Measurements from ENCODE around the gene APH1A. TPM values are rescaled to one million over a fixed set of nuclear protein-coding genes. Genes with fewer than 3 reads are reported as not detected.
A peak's percentile ranks its signal among the peaks of the same experiment; 100 is the strongest.

The APH1A gene
- total and polyA plus RNA-seq, 2 of the 13 experiments (the other 11 are each of a cell fraction or from before 2014, with no cell fraction given) = 114 to 130 TPM

DNA sequence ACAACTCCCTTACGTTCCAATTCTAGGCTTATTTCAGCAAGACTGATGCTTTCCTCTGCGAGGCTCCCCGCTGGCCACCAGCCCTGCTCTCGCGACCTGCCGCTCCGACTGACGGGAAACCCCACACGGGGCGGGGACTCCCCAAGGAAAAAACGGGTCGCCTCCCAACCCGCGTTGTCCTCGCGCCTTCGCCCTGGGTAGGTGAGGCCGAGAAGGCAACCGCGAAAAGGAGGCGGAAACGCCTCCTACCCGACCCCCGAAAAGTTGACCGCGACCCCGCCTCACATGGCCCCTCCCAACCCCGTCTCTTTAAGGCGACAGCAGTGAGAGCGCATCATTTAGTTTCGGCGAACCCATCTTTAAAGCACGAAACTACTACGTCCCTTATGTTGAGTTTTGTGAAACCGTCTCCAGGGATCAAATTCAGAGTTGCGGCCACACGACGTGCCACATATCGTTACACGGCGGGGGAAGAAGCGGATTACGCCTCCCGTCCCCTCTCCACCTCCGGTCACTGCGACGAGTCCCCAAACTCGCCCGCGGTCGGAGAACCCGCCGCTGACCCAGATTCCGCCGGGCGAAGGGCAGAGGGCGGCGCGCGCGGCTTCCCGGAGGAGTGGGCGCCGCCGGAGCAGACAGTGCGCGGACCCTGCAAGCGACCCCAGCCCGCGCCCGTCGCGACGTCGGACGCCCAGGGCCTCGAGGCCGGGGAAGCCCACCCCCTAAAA is 34.1 kb downstream of the APH1A start (continued):
- TF ChIP-seq SP2 (CRISPR knock-in tag; IDR thresholded peaks at IDR 0.05) = 0 out of 2 replicates have a peak, but pooled peaks have one; percentile 39
- peak; percentile 24; the same call in 1 of the 2 replicates for TF ChIP-seq SP4 (CRISPR knock-in tag; IDR thresholded peaks at IDR 0.05)
- TF ChIP-seq, protein P1, sequence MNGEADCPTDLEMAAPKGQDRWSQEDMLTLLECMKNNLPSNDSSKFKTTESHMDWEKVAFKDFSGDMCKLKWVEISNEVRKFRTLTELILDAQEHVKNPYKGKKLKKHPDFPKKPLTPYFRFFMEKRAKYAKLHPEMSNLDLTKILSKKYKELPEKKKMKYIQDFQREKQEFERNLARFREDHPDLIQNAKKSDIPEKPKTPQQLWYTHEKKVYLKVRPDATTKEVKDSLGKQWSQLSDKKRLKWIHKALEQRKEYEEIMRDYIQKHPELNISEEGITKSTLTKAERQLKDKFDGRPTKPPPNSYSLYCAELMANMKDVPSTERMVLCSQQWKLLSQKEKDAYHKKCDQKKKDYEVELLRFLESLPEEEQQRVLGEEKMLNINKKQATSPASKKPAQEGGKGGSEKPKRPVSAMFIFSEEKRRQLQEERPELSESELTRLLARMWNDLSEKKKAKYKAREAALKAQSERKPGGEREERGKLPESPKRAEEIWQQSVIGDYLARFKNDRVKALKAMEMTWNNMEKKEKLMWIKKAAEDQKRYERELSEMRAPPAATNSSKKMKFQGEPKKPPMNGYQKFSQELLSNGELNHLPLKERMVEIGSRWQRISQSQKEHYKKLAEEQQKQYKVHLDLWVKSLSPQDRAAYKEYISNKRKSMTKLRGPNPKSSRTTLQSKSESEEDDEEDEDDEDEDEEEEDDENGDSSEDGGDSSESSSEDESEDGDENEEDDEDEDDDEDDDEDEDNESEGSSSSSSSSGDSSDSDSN (CRISPR knock-in tag; IDR thresholded peaks at IDR 0.05) = peak; percentile 83
- peak; percentile 91 for TF ChIP-seq AGO2 (optimal IDR thresholded peaks at IDR 0.05; ENCODE audit: low read depth, low read length)
- TF ChIP-seq NR2F6 (IDR thresholded peaks at IDR 0.05) = no peak; the same call in 1 of the 2 replicates
- TF ChIP-seq NR2F6 (CRISPR knock-in tag; IDR thresholded peaks at IDR 0.05) = peak; percentile 2; the same call in 1 of the 2 replicates
- TF ChIP-seq KMT2B (CRISPR knock-in tag; IDR thresholded peaks at IDR 0.05) = peak; percentile 48; the same call in 1 of the 2 replicates
- TF ChIP-seq, protein P2, sequence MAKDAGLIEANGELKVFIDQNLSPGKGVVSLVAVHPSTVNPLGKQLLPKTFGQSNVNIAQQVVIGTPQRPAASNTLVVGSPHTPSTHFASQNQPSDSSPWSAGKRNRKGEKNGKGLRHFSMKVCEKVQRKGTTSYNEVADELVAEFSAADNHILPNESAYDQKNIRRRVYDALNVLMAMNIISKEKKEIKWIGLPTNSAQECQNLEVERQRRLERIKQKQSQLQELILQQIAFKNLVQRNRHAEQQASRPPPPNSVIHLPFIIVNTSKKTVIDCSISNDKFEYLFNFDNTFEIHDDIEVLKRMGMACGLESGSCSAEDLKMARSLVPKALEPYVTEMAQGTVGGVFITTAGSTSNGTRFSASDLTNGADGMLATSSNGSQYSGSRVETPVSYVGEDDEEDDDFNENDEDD (CRISPR knock-in tag; IDR thresholded peaks at IDR 0.05; ENCODE audit: borderline replicate concordance) = peak; percentile 63; the same call in 1 of the 2 replicates
- TF ChIP-seq, protein P3, sequence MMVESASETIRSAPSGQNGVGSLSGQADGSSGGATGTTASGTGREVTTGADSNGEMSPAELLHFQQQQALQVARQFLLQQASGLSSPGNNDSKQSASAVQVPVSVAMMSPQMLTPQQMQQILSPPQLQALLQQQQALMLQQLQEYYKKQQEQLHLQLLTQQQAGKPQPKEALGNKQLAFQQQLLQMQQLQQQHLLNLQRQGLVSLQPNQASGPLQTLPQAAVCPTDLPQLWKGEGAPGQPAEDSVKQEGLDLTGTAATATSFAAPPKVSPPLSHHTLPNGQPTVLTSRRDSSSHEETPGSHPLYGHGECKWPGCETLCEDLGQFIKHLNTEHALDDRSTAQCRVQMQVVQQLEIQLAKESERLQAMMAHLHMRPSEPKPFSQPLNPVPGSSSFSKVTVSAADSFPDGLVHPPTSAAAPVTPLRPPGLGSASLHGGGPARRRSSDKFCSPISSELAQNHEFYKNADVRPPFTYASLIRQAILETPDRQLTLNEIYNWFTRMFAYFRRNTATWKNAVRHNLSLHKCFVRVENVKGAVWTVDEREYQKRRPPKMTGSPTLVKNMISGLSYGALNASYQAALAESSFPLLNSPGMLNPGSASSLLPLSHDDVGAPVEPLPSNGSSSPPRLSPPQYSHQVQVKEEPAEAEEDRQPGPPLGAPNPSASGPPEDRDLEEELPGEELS (CRISPR knock-in tag; IDR thresholded peaks at IDR 0.05) = no peak; the same call in 1 of the 2 replicates
- TF ChIP-seq, protein P4, sequence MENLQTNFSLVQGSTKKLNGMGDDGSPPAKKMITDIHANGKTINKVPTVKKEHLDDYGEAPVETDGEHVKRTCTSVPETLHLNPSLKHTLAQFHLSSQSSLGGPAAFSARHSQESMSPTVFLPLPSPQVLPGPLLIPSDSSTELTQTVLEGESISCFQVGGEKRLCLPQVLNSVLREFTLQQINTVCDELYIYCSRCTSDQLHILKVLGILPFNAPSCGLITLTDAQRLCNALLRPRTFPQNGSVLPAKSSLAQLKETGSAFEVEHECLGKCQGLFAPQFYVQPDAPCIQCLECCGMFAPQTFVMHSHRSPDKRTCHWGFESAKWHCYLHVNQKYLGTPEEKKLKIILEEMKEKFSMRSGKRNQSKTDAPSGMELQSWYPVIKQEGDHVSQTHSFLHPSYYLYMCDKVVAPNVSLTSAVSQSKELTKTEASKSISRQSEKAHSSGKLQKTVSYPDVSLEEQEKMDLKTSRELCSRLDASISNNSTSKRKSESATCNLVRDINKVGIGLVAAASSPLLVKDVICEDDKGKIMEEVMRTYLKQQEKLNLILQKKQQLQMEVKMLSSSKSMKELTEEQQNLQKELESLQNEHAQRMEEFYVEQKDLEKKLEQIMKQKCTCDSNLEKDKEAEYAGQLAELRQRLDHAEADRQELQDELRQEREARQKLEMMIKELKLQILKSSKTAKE (CRISPR knock-in tag; IDR thresholded peaks at IDR 0.05; ENCODE audit: borderline replicate concordance) = no peak
- no peak for TF ChIP-seq HNRNPH1 (optimal IDR thresholded peaks at IDR 0.05; ENCODE audit: low read depth, low read length)
- TF ChIP-seq ZBTB42 (CRISPR knock-in tag; IDR thresholded peaks at IDR 0.05) = no peak
- peak; percentile 43; the same call in 1 of the 2 replicates for TF ChIP-seq ZFX (CRISPR knock-in tag; IDR thresholded peaks at IDR 0.05; ENCODE audit: low read depth)
- peak in 1 of 2 experiments; percentile 47; a peak in 2 of 4 replicates for TF ChIP-seq KLF16 (CRISPR knock-in tag; IDR thresholded peaks at IDR 0.05)
- no peak for TF ChIP-seq ZNF530 (CRISPR knock-in tag; IDR thresholded peaks at IDR 0.05; ENCODE audit: low read depth)
- peak; percentile 33; the same call in 1 of the 2 replicates for TF ChIP-seq ZNF598 (CRISPR knock-in tag; IDR thresholded peaks at IDR 0.05; ENCODE audit: borderline replicate concordance)
- TF ChIP-seq ZNF350 (CRISPR knock-in tag; IDR thresholded peaks at IDR 0.05; ENCODE audit: borderline replicate concordance, low read depth) = peak; percentile 72

Data from HepG2 (cell line).